Measurements from ENCODE around the gene MAPKBP1. TPM values are rescaled to one million over a fixed set of nuclear protein-coding genes. Genes with fewer than 3 reads are reported as not detected.
"Not testable (repeated sequence)": the region's sequence is repeated elsewhere in the genome, so short reads cannot be mapped to it uniquely, and the experiment has no call there.

MAPKBP1 gene
- total and polyA plus RNA-seq, 2 of the 13 experiments (the other 11 are each of a cell fraction or from before 2014, with no cell fraction given): 3.0 to 7.3 TPM

DNA sequence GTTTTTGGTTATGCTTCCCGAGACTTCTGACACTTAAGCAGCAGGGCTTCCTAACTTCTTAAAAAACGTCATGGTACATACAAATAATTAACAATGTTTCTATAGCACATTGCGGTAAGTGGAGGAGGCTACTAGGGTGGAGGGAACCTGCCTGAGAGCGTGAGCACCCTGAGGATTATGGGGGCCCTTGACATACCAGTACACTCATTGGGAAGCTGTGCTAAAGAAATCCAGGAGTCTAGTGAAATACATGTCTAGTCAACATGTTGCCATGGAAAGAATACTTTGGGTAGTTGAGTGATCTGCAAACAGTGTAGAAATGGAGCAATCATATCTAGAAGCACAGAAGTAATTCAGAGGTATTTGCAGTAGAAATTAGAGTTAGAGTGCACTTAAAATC is 39.2 kb upstream of the MAPKBP1 start (continued):
- TF ChIP-seq, protein P1, sequence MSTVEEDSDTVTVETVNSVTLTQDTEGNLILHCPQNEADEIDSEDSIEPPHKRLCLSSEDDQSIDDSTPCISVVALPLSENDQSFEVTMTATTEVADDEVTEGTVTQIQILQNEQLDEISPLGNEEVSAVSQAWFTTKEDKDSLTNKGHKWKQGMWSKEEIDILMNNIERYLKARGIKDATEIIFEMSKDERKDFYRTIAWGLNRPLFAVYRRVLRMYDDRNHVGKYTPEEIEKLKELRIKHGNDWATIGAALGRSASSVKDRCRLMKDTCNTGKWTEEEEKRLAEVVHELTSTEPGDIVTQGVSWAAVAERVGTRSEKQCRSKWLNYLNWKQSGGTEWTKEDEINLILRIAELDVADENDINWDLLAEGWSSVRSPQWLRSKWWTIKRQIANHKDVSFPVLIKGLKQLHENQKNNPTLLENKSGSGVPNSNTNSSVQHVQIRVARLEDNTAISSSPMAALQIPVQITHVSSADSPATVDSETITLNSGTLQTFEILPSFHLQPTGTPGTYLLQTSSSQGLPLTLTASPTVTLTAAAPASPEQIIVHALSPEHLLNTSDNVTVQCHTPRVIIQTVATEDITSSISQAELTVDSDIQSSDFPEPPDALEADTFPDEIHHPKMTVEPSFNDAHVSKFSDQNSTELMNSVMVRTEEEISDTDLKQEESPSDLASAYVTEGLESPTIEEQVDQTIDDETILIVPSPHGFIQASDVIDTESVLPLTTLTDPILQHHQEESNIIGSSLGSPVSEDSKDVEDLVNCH (CRISPR knock-in tag; IDR thresholded peaks at IDR 0.05): no peak
- TF ChIP-seq, protein P2, sequence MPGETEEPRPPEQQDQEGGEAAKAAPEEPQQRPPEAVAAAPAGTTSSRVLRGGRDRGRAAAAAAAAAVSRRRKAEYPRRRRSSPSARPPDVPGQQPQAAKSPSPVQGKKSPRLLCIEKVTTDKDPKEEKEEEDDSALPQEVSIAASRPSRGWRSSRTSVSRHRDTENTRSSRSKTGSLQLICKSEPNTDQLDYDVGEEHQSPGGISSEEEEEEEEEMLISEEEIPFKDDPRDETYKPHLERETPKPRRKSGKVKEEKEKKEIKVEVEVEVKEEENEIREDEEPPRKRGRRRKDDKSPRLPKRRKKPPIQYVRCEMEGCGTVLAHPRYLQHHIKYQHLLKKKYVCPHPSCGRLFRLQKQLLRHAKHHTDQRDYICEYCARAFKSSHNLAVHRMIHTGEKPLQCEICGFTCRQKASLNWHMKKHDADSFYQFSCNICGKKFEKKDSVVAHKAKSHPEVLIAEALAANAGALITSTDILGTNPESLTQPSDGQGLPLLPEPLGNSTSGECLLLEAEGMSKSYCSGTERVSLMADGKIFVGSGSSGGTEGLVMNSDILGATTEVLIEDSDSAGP (CRISPR knock-in tag; IDR thresholded peaks at IDR 0.05; ENCODE audit: borderline replicate concordance): no peak
- TF ChIP-seq ZNF441 (CRISPR knock-in tag; IDR thresholded peaks at IDR 0.05; ENCODE audit: borderline replicate concordance): no peak

DNA sequence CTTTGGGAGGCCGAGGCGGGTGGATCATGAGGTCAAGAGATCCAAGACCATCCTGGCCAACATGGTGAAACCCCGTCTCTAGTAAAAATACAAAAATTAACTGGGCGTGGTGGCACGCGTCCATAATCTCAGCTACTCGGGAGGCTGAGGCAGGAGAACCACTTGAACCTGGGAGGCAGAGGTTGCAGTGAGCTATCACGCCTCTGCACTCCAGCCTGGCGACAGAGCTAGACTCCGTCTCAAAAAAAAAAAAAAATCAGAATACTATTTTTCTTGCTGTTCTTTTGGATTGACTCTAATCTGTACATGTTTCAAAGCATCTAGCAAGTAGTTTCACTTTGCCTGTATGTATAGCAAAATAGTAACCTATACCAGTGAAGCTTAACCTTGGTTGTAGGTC is 38.8 kb upstream of the MAPKBP1 start:
- in situ Hi-C loops (cut with HindIII; ENCODE audit: extremely low pct_ligation_motif_present, low pct_unique_long_range_greater_than_20kb); BruUV-seq (replicated peaks); H3K4me2 ChIP-seq (ENCODE audit: low read depth, low read length); CTCF ChIA-PET (ENCODE audit: low intra/inter-chr PET ratio, low total read pairs); H4K20me1 ChIP-seq (ENCODE audit: insufficient read depth, low read length); FAIRE-seq; DNase-seq (ENCODE audit: low spot score); H2AFZ ChIP-seq (ENCODE audit: low read length); H3K9ac ChIP-seq (ENCODE audit: insufficient read depth, low read depth, low read length); POLR2A ChIA-PET; H3K79me2 ChIP-seq (ENCODE audit: insufficient read depth, low read length); H3K9me3 ChIP-seq (ENCODE audit: low read length); H3K4me1 ChIP-seq (ENCODE audit: insufficient read depth, low read length); H3K27me3 ChIP-seq (ENCODE audit: control insufficient read depth in 1 of 2, insufficient read depth in 2 of 2, low read length in 2 of 2); H3K4me3 ChIP-seq (replicated peaks in 1 of 3; ENCODE audit: insufficient read depth in 1 of 3, low read depth in 2 of 3, low read length in 3 of 3); H3K27ac ChIP-seq (ENCODE audit: extremely low read length, insufficient read depth, low read length); ATAC-seq; intact Hi-C loops (cut with micrococcal nuclease; ENCODE audit: unreplicated experiment): not testable (repeated sequence)
- peaks cover 12 to 45% of the 10 kb centered on the region in 2 experiments for H3K36me3 ChIP-seq (replicated peaks in 1 of 2; ENCODE audit: control insufficient read depth in 1 of 2, insufficient read depth in 2 of 2, low read length in 2 of 2)
- WGBS (ENCODE audit: low lambda C conversion rate): 97% methylated on average over 10 of the region's 10 CpGs
